ENCODE measurements around the gene FRMPD2. TPM values are rescaled to one million over a fixed set of nuclear protein-coding genes. Genes with fewer than 3 reads are reported as not detected.
A peak's percentile ranks its signal among the peaks of the same experiment; 100 is the strongest.

The FRMPD2 gene
- total and polyA plus RNA-seq, 2 of the 4 experiments (the other 2 are of a cell fraction) = 0.18 TPM; not detected in 1

- Histone ChIP-seq H3K36me3 (ENCODE audit: control insufficient read depth, insufficient read depth, low read length) (no peaks in the 10 kb centered on the region), H3K27ac (ENCODE audit: insufficient read depth, low read length) (no peak overlapping the region), H3K4me3 (ENCODE audit: insufficient read depth, low read depth, low read length) (no peak overlapping the region), H3K79me1 (ENCODE audit: low read depth in 1 of 2, low read length in 2 of 2) (no peaks in the 10 kb centered on the region), H3K4ac (ENCODE audit: low read depth, low read length) (no peak overlapping the region), H3K18ac (ENCODE audit: low read depth, low read length) (no peak overlapping the region), H3K9me1 (ENCODE audit: insufficient read depth, low read length) (no peaks in the 10 kb centered on the region), H2BK20ac (ENCODE audit: low read depth, low read length) (no peak overlapping the region), H3K23ac (ENCODE audit: low read depth, low read length) (no peak overlapping the region), H2AK9ac (replicated peaks; ENCODE audit: low read depth, low read length, poor library complexity) (no peak overlapping the region), H4K20me1 (ENCODE audit: insufficient read depth, low read length) (no peaks in the 10 kb centered on the region), H3K4me2 (ENCODE audit: low read depth, low read length) (no peak overlapping the region), H2AFZ (replicated peaks; ENCODE audit: low read length, poor library complexity) (peak overlapping the region; percentile 47), H3K4me1 (ENCODE audit: control insufficient read depth, insufficient read depth, low read length) (no peaks in the 10 kb centered on the region), H4K91ac (ENCODE audit: insufficient read depth, low read depth, low read length) (no peak overlapping the region), H3K9me3 (ENCODE audit: control insufficient read depth, insufficient read depth, low read length) (peaks cover 4% of the 10 kb centered on the region; the same call in 1 of the 2 replicates), H4K5ac (ENCODE audit: low read depth, low read length) (no peak overlapping the region), H2AK5ac (ENCODE audit: low read depth, low read length) (no peak overlapping the region), H3K9ac (ENCODE audit: low read depth, low read length) (no peak overlapping the region), H2BK5ac (ENCODE audit: low read depth, low read length, poor library complexity, severe bottlenecking) (no peak overlapping the region), H2BK15ac (ENCODE audit: low read depth, low read length) (no peak overlapping the region), H3K56ac (ENCODE audit: extremely low read depth, insufficient read depth, low read length) (no peak overlapping the region), H2BK120ac (ENCODE audit: low read depth, low read length) (no peak overlapping the region), H3K27me3 (ENCODE audit: control insufficient read depth, insufficient read depth, low read length) (peaks cover 41% of the 10 kb centered on the region), H3K14ac (replicated peaks; ENCODE audit: low read depth, low read length) (no peak overlapping the region), H4K8ac (ENCODE audit: low read depth in 2 of 2, low read length in 2 of 2) (no peak overlapping the region)
- intact Hi-C loops (cut with micrococcal nuclease) (no loop called here), in situ Hi-C loops (cut with MboI; ENCODE audit: low sequenced_read_pairs) (no loop called here), dilution Hi-C loops (cut with HindIII; ENCODE audit: low sequenced_read_pairs, unreplicated experiment) (no loop called here)
- peak; percentile 40 for DNase-seq
- peak; percentile 96 for ATAC-seq (ENCODE audit: low read depth)
- POLR2A ChIA-PET (ENCODE audit: unreplicated experiment) = no interaction called here
- CTCF ChIA-PET = interaction anchor here (0.6 to 1.0 kb wide), 5 partner anchors 8 to 20 kb away, joined by 3 to 5 read pairs (median 3); no protein-coding TSS in a partner anchor
- WGBS, 2 experiments (ENCODE audit: extremely low coverage in 2 of 2, insufficient read length in 1 of 2) = no CpG with 5 or more reads among the region's 9 CpGs
- no peak for TF ChIP-seq NFE2L2 (IDR thresholded peaks at IDR 0.05; ENCODE audit: low read depth, low read length)
- TF ChIP-seq MAZ (IDR thresholded peaks at IDR 0.05; ENCODE audit: borderline replicate concordance, low read depth, low read length) = no peak
- TF ChIP-seq CTCF (conservative IDR thresholded peaks at IDR 0.05; ENCODE audit: low read depth, low read length) = peak; percentile 69
- no peak for TF ChIP-seq BHLHE40 (IDR thresholded peaks at IDR 0.05; ENCODE audit: low read depth, low read length)
- TF ChIP-seq RAD21 (IDR thresholded peaks at IDR 0.05; ENCODE audit: low read length) = peak; percentile 57
- TF ChIP-seq RCOR1 (IDR thresholded peaks at IDR 0.05; ENCODE audit: insufficient replicate concordance, low read length) = no peak
- no peak for TF ChIP-seq MAFK (IDR thresholded peaks at IDR 0.05; ENCODE audit: low read depth, low read length)
- no peak for TF ChIP-seq ELK1 (IDR thresholded peaks at IDR 0.05; ENCODE audit: borderline replicate concordance, low read depth, low read length)
- TF ChIP-seq SMC3 (IDR thresholded peaks at IDR 0.05; ENCODE audit: low read depth, low read length) = peak; percentile 56
- no TSS peak for BruUV-seq (replicated peaks)
These were observed 15.2 kb upstream of the FRMPD2 start for GRCh38 chr10:48289501-48290238.
